HepG2 (cell line): ENCODE data around the gene TGM2. TPM values are rescaled to one million over a fixed set of nuclear protein-coding genes. Genes with fewer than 3 reads are reported as not detected.
A peak's percentile ranks its signal among the peaks of the same experiment; 100 is the strongest.

ENCODE experiments used
- ARID4A ChIP-seq: sonication (generic); formaldehyde crosslinking; IDR thresholded peaks from 2 replicates; pipeline ENCODE4 v1.5.0; 2020; ENCODE audit warnings: mild to moderate bottlenecking, missing genetic modification reagents, borderline replicate concordance
- ASH2L ChIP-seq: fragments of 300-600, 200-600 bp; sonication (generic); IDR thresholded peaks from 2 replicates; pipeline ENCODE4 v1.7.0; 2017; ENCODE audit warnings: low read depth, mild to moderate bottlenecking, moderate library complexity, mixed read lengths, low read length; ENCODE audit not compliant: insufficient read length
- FOXK2 ChIP-seq: fragments of 450-650 bp; IDR thresholded peaks from 2 replicates; pipeline ENCODE4 v1.6.1; 2016
- HDAC2 ChIP-seq: sonication (generic); formaldehyde crosslinking; IDR thresholded peaks from 2 replicates; pipeline ENCODE4 v1.4.0; 2020; ENCODE audit warnings: missing genetic modification reagents
- JUNB ChIP-seq: sonication (generic); formaldehyde crosslinking; IDR thresholded peaks from 2 replicates; pipeline ENCODE4 v1.8.0; 2022; ENCODE audit warnings: missing genetic modification reagents, mild to moderate bottlenecking, borderline replicate concordance
- KDM4B ChIP-seq: sonication (generic); formaldehyde crosslinking; IDR thresholded peaks from 2 replicates; pipeline ENCODE4 v1.4.0; 2020; ENCODE audit warnings: missing genetic modification reagents
- MTA1 ChIP-seq: sonication (generic); formaldehyde crosslinking; IDR thresholded peaks from 2 replicates; pipeline ENCODE4 v1.4.0; 2020; ENCODE audit warnings: missing genetic modification reagents, mild to moderate bottlenecking, borderline replicate concordance
- NCOA2 ChIP-seq: sonication (generic); formaldehyde crosslinking; IDR thresholded peaks from 2 replicates; pipeline ENCODE4 v1.8.0; 2022; ENCODE audit warnings: inconsistent platforms
- NFIC ChIP-seq: IDR thresholded peaks from 2 replicates; pipeline ENCODE4 v1.6.1; 2012; ENCODE audit warnings: mild to moderate bottlenecking, low read length, inconsistent platforms
- SKIL ChIP-seq: sonication (generic); formaldehyde crosslinking; IDR thresholded peaks from 2 replicates; pipeline ENCODE4 v1.8.0; 2022; ENCODE audit warnings: missing genetic modification reagents, mild to moderate bottlenecking, moderate library complexity, borderline replicate concordance
- SMC3 ChIP-seq: IDR thresholded peaks from 2 replicates; pipeline ENCODE4 v1.6.1; 2011; ENCODE audit warnings: low read length, improper control_type of control experiment
- SP1 ChIP-seq, 2 experiments: fragments of 450-650 bp in 1 of 2; sonication (generic) in 1 of 2; formaldehyde crosslinking in 1 of 2; IDR thresholded peaks; 2 replicates each; pipeline versions ENCODE4 v1.4.0 to v1.6.1; 2016 to 2020; ENCODE audit warnings: missing genetic modification reagents in 1 of 2
- TBX2 ChIP-seq: sonication (generic); formaldehyde crosslinking; IDR thresholded peaks from 2 replicates; pipeline ENCODE4 v1.5.0; 2020; ENCODE audit warnings: missing genetic modification reagents, mild to moderate bottlenecking, borderline replicate concordance
- ZNF275 ChIP-seq: sonication (generic); formaldehyde crosslinking; IDR thresholded peaks from 2 replicates; pipeline ENCODE4 v1.8.0; 2022; ENCODE audit warnings: missing genetic modification reagents, mild to moderate bottlenecking, inconsistent platforms, borderline replicate concordance
- ZNF567 ChIP-seq: sonication (generic); formaldehyde crosslinking; IDR thresholded peaks from 2 replicates; pipeline ENCODE4 v1.8.1; 2023; ENCODE audit warnings: mild to moderate bottlenecking, missing genetic modification reagents, borderline replicate concordance
- ZNF574 ChIP-seq: sonication (generic); formaldehyde crosslinking; IDR thresholded peaks from 2 replicates; pipeline ENCODE4 v1.4.0; 2020; ENCODE audit warnings: missing genetic modification reagents
- ZNF775 ChIP-seq: sonication (generic); formaldehyde crosslinking; IDR thresholded peaks from 2 replicates; pipeline ENCODE4 v1.4.0; 2020; ENCODE audit warnings: missing genetic modification reagents, mild to moderate bottlenecking, moderate library complexity, borderline replicate concordance
- polyA plus RNA-seq, 8 experiments: library from polyadenylated mRNA; depleted of rRNA in 3 of 8; stranded (reverse) in 7 of 8; unstranded in 1 of 8; fragments of >200 nt; fragmentation: Illumina TruSeq in 4 of 8; extraction: Trizol in 4 of 8; gene quantifications; 2 replicates each; pipeline versions ENCODE4 v1.2.1 to v1.2.3, GENCODE V29; 2011 to 2016; ENCODE audit warnings: low read depth in 4 of 8, missing spikeins in 1 of 8, mixed read lengths in 1 of 8; ENCODE audit not compliant: insufficient read depth in 1 of 8
- total RNA-seq, 5 experiments: library from RNA; depleted of rRNA; stranded (reverse); fragments of >200 nt; fragmentation: Illumina TruSeq; extraction: Trizol; gene quantifications; 2 replicates each; pipeline ENCODE4 v1.2.3, GENCODE V29; 2016; ENCODE audit warnings: low read depth in 1 of 5

TGM2 gene
- total and polyA plus RNA-seq, 2 of the 13 experiments (the other 11 are each of a cell fraction or from before 2014, with no cell fraction given), result 4.2 to 46.4 TPM

GRCh38 chr20:38109591-38110524 lies 55.2 kb downstream of the TGM2 start (continued):
- no peak for TF ChIP-seq ARID4A (CRISPR knock-in tag)
- TF ChIP-seq SMC3, result no peak
- TF ChIP-seq MTA1 (CRISPR knock-in tag), result peak; percentile 58; the same call in 1 of the 2 replicates
- TF ChIP-seq HDAC2 (CRISPR knock-in tag), result peak; percentile 73; the same call in 1 of the 2 replicates
- TF ChIP-seq NFIC, result peak; percentile 66; the same call in 1 of the 2 replicates
- peak; percentile 43 for TF ChIP-seq ASH2L
- TF ChIP-seq ZNF775 (CRISPR knock-in tag), result no peak
- 0 out of 2 replicates have a peak, but pooled peaks have one; percentile 30 for TF ChIP-seq ZNF574 (CRISPR knock-in tag)
- TF ChIP-seq SKIL (CRISPR knock-in tag), result peak; percentile 50; the same call in 1 of the 2 replicates
- peak; percentile 78 for TF ChIP-seq NCOA2 (CRISPR knock-in tag)
- TF ChIP-seq ZNF567 (CRISPR knock-in tag), result no peak
- peak; percentile 55; the same call in 1 of the 2 replicates for TF ChIP-seq JUNB (CRISPR knock-in tag)
- no peak for TF ChIP-seq FOXK2
- no peak for TF ChIP-seq SP1 (IDR thresholded peaks at IDR 0.05)
- TF ChIP-seq SP1 (CRISPR knock-in tag; IDR thresholded peaks at IDR 0.05), result peak; percentile 40; the same call in 1 of the 2 replicates
- 0 out of 2 replicates have a peak, but pooled peaks have one; percentile 21 for TF ChIP-seq KDM4B (CRISPR knock-in tag)
- TF ChIP-seq ZNF275 (CRISPR knock-in tag), result no peak
- peak; percentile 82 for TF ChIP-seq TBX2 (CRISPR knock-in tag)
